ENCODE measurements around the gene TMUB2. TPM values are rescaled to one million over a fixed set of nuclear protein-coding genes. Genes with fewer than 3 reads are reported as not detected.

Gene TMUB2
- total and polyA plus RNA-seq, 2 of the 13 experiments (the other 11 are each of a cell fraction or from before 2014, with no cell fraction given), result 26.9 to 50.8 TPM

DNA sequence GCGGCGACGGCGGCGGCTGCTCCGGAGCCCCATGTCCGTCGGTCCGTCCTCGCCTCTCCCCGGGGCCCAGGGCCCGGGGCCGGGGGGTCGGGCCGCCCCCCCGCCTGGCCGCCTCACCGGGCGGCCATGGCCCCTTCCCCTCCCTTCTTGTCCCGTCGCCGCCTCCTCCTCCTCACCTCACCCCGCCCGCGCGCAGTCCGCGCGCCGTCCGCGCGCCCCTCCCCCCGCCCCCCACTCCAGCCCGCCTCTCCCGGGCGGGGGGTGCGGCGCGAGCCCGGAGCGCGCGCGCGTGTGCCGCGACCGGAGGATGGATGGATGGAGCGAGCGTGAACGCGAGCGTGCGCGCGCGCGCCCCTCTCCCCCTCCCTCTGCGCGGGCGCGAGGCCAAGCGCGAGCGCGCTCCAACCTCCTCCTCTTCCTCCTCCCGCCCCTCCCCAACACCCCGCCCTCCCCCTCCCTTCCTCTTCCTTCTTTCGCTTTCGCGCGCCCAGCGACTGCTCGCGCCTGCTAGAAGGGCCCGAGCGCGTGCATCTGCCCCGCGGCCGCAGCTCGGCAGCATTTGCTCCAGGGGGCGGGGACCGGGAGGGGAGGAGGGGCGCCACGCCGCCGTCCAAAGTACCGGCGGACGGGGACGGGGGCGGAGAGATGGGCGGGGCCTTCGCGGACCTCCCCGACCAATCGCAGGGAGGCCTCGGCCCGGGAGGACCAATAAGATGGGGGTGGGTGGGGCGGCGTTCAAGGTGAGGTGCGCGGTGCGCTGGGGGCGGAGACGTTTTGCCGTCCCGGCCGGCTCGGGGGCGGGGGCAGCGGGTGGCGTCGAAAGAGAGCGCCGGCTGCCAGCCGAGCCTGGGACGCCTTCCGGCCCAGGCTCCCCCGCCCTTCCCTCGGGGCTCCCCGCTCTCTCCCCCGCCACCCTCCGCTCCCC is 13.0 kb downstream of the TMUB2 start, which contains the start of gene ATXN7L3 (continued):
- TF ChIP-seq ZNF652 (CRISPR knock-in tag; IDR thresholded peaks at IDR 0.05; ENCODE audit: borderline replicate concordance, low read depth) (no peak), ZFP37 (CRISPR knock-in tag; IDR thresholded peaks at IDR 0.05; ENCODE audit: borderline replicate concordance) (0 out of 2 replicates have a peak, but pooled peaks have one; percentile 11), ZNF136 (CRISPR knock-in tag; IDR thresholded peaks at IDR 0.05; ENCODE audit: low read depth) (no peak), MIER2 (CRISPR knock-in tag; IDR thresholded peaks at IDR 0.05) (no peak), ISX (CRISPR knock-in tag; conservative IDR thresholded peaks at IDR 0.05) (no peak), LCORL (IDR thresholded peaks at IDR 0.05) (no peak), LCORL (CRISPR knock-in tag; IDR thresholded peaks at IDR 0.05) (peak; percentile 79; the same call in 1 of the 2 replicates), SIN3B (IDR thresholded peaks at IDR 0.05; ENCODE audit: low read length) (no peak), BCL6 (CRISPR knock-in tag; IDR thresholded peaks at IDR 0.05) (0 out of 2 replicates have a peak, but pooled peaks have one; percentile 6), PPARG (CRISPR knock-in tag; conservative IDR thresholded peaks at IDR 0.05) (peak; percentile 31; the same call in 1 of the 2 replicates), ZFP36L2 (CRISPR knock-in tag; IDR thresholded peaks at IDR 0.05) (no peak), NCOA2 (CRISPR knock-in tag; IDR thresholded peaks at IDR 0.05) (peak; percentile 13; the same call in 1 of the 2 replicates), HNF4A (CRISPR knock-in tag; IDR thresholded peaks at IDR 0.05) (peak; percentile 62), PRPF4 (IDR thresholded peaks at IDR 0.05; ENCODE audit: low read depth, low read length, poor library complexity, severe bottlenecking) (no peak), TMF1 (CRISPR knock-in tag; IDR thresholded peaks at IDR 0.05; ENCODE audit: low read depth) (no peak), MED1 (CRISPR knock-in tag; IDR thresholded peaks at IDR 0.05) (no peak; the same call in 1 of the 2 replicates)
- TF ChIP-seq, protein P1, sequence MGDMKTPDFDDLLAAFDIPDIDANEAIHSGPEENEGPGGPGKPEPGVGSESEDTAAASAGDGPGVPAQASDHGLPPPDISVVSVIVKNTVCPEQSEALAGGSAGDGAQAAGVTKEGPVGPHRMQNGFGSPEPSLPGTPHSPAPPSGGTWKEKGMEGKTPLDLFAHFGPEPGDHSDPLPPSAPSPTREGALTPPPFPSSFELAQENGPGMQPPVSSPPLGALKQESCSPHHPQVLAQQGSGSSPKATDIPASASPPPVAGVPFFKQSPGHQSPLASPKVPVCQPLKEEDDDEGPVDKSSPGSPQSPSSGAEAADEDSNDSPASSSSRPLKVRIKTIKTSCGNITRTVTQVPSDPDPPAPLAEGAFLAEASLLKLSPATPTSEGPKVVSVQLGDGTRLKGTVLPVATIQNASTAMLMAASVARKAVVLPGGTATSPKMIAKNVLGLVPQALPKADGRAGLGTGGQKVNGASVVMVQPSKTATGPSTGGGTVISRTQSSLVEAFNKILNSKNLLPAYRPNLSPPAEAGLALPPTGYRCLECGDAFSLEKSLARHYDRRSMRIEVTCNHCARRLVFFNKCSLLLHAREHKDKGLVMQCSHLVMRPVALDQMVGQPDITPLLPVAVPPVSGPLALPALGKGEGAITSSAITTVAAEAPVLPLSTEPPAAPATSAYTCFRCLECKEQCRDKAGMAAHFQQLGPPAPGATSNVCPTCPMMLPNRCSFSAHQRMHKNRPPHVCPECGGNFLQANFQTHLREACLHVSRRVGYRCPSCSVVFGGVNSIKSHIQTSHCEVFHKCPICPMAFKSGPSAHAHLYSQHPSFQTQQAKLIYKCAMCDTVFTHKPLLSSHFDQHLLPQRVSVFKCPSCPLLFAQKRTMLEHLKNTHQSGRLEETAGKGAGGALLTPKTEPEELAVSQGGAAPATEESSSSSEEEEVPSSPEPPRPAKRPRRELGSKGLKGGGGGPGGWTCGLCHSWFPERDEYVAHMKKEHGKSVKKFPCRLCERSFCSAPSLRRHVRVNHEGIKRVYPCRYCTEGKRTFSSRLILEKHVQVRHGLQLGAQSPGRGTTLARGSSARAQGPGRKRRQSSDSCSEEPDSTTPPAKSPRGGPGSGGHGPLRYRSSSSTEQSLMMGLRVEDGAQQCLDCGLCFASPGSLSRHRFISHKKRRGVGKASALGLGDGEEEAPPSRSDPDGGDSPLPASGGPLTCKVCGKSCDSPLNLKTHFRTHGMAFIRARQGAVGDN (CRISPR knock-in tag; IDR thresholded peaks at IDR 0.05), result no peak
- TF ChIP-seq, protein P2, sequence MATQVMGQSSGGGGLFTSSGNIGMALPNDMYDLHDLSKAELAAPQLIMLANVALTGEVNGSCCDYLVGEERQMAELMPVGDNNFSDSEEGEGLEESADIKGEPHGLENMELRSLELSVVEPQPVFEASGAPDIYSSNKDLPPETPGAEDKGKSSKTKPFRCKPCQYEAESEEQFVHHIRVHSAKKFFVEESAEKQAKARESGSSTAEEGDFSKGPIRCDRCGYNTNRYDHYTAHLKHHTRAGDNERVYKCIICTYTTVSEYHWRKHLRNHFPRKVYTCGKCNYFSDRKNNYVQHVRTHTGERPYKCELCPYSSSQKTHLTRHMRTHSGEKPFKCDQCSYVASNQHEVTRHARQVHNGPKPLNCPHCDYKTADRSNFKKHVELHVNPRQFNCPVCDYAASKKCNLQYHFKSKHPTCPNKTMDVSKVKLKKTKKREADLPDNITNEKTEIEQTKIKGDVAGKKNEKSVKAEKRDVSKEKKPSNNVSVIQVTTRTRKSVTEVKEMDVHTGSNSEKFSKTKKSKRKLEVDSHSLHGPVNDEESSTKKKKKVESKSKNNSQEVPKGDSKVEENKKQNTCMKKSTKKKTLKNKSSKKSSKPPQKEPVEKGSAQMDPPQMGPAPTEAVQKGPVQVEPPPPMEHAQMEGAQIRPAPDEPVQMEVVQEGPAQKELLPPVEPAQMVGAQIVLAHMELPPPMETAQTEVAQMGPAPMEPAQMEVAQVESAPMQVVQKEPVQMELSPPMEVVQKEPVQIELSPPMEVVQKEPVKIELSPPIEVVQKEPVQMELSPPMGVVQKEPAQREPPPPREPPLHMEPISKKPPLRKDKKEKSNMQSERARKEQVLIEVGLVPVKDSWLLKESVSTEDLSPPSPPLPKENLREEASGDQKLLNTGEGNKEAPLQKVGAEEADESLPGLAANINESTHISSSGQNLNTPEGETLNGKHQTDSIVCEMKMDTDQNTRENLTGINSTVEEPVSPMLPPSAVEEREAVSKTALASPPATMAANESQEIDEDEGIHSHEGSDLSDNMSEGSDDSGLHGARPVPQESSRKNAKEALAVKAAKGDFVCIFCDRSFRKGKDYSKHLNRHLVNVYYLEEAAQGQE (IDR thresholded peaks at IDR 0.05; ENCODE audit: borderline replicate concordance in 1 of 2, low read depth in 1 of 2, low read length in 2 of 2), result peak in 1 of 2 experiments; percentile 29; a peak in 1 of 4 replicates
- TF ChIP-seq, protein P3, sequence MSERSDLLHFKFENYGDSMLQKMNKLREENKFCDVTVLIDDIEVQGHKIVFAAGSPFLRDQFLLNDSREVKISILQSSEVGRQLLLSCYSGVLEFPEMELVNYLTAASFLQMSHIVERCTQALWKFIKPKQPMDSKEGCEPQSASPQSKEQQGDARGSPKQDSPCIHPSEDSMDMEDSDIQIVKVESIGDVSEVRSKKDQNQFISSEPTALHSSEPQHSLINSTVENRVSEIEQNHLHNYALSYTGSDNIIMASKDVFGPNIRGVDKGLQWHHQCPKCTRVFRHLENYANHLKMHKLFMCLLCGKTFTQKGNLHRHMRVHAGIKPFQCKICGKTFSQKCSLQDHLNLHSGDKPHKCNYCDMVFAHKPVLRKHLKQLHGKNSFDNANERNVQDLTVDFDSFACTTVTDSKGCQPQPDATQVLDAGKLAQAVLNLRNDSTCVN (CRISPR knock-in tag; IDR thresholded peaks at IDR 0.05; ENCODE audit: borderline replicate concordance), result no peak
- TF ChIP-seq, protein P4, sequence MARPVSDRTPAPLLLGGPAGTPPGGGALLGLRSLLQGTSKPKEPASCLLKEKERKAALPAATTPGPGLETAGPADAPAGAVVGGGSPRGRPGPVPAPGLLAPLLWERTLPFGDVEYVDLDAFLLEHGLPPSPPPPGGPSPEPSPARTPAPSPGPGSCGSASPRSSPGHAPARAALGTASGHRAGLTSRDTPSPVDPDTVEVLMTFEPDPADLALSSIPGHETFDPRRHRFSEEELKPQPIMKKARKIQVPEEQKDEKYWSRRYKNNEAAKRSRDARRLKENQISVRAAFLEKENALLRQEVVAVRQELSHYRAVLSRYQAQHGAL (CRISPR knock-in tag; IDR thresholded peaks at IDR 0.05; ENCODE audit: not compliant biosample characterization), result no peak

Measured in HepG2 (cell line).